Embryonic facial prominence (tissue), 1 donor: ENCODE measurements around the gene DAB1.
"Not testable (repeated sequence)": the region's sequence is repeated elsewhere in the genome, so short reads cannot be mapped to it uniquely, and the experiment has no call there.

Experiments used
- DNase-seq: peaks from one replicate; pipeline ENCODE4 v3.0.0-alpha.2; 2016; ENCODE audit errors: extremely low spot score

DAB1 gene

DNA sequence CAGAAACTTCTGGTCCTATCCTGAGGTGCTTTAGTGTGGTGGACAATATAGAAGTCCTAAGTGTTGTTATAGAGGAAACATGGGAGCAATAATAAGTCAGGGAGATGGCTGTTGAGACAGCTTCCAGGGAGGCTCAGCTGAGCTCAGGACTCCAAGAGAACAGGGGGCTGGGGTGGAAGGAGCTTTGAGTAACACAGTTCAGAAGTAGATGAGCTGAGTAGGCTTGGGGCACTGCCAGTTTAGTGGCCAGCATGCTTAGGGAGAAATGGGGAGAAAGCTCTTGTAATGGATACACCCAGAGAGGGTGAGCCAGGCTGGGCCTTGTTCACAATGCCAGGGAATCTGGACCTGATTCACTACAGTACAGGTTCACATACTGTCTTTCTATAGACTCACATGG lies 201.6 kb downstream of the DAB1 start:
- DNase-seq: no peak

DNA sequence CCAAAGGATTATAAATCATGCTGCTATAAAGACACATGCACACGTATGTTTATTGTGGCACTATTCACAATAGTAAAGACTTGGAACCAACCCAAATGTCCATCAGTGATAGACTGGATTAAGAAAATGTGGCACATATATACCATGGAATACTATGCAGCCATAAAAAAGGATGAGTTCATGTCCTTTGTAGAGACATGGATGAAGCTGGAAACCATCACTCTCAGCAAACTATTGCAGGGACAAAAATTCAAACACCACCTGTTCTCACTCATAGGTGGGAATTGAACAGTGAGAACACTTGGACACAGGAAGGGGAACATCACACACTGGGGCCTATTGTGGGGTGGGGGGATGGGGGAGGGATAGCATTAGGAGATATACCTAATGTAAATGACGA lies 203.0 kb downstream of the DAB1 start:
- DNase-seq: not testable (repeated sequence)

DNA sequence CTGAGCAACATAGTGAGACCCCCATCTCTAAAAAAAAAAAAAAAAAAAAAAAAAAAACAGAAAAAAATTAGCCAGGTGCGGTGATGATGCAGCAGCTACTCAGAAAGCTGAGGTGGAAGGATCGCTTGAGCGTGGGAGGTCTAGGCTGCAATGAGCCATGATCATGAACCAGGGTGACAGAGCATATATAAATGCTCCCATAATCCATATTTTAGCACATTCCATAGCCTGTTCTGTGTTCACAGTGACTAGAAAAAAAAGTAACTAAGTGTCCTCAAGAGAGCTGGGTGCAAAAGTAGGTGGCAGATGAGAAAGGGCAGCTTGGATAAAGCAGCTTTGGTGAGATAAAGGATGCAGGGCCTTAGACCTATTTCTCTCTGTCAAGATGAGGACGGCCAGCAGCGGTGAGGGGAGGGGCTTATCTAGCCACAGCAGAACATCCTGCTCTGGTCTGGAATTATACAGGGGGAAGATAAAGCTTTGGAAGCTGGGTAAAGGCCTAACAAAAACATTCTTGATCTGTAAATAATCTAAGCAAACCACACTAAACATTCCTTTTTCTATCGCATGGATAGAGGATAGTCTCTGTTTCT lies 205.3 kb downstream of the DAB1 start:
- no peak for DNase-seq

DNA sequence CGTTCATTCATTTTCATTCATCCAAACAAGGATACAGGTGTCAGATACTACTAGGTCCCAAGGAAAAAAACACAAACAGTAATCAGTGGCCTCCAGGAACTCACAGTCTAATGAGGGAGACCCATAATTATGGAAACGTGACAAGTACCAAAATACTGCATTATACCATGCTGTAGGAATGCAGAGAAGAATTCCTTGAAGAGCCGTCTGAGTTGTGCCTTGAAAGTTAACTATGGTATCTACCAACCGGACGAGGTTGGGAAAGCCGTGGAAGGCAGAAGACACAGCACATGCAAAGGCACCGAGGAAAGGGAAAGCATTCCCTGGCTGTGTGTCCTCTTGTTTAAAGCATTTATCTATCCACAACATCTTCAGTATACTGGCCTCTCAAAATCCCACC lies 206.0 kb downstream of the DAB1 start:
- no peak for DNase-seq

DNA sequence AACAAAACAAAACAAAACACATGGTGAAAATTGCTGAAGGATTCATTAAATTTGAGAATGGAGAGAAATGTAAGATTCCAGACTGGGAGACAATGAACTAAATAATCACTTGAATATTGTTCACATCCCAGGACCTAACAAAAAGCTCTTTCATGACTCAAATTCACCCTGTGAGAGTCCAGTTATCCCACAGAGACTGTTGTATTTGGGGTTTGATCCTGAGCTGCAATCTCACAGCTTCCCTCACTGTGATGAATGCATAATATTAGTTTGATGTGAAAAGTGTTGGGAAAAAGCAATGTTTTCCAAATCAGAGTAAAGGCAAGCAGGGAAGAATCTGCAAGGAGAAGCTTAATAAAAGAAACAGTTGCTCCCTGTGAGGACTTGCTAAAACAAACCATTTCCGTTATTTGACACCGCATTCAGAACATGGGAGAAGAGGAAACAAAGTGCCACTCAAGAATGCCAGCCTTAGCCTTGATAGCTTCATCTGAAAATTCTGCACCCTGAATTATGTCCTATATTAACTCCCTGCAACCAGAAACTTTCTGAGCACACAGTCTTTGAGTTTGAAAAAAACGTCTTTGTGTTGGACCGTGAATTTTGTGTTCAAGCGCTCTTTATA lies 208.8 kb downstream of the DAB1 start:
- no peak for DNase-seq

DNA sequence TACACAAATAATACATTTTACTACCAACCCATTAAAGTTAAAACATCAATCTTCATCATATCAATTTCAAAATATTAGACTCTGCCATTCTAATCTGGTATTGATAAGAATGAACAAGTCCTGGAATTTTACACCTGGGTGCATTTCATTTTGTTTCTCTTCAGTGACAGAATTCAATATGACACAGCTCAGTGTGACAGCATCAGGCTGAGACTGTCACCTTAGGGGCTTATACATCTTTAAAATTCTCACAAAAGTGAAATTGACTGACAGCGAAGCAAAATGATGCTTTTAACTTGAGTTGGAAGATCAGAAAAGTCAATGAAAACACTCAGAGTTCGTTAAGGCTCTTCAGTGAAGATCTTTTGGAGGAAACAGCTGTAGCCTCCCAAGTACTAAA lies 213.0 kb downstream of the DAB1 start:
- no peak for DNase-seq

DNA sequence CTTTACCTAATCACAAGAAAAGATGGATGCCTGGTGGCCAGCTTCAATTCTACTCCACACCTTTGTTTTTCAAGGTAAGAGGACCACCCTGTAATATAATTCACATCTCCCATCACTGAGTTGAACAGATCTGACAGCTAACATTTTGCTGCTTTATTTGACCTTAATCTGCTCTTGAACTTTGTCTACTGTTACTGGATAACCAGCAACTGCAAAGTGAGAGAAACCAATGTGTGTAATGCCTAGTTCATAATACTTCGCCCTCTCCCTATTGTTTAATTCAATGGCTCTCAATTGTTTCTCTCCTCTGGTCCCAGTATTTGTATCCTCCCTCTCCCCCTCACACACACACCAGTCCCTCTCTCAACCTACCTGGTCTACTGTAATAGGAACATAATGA lies 214.4 kb downstream of the DAB1 start:
- DNase-seq: no peak

DNA sequence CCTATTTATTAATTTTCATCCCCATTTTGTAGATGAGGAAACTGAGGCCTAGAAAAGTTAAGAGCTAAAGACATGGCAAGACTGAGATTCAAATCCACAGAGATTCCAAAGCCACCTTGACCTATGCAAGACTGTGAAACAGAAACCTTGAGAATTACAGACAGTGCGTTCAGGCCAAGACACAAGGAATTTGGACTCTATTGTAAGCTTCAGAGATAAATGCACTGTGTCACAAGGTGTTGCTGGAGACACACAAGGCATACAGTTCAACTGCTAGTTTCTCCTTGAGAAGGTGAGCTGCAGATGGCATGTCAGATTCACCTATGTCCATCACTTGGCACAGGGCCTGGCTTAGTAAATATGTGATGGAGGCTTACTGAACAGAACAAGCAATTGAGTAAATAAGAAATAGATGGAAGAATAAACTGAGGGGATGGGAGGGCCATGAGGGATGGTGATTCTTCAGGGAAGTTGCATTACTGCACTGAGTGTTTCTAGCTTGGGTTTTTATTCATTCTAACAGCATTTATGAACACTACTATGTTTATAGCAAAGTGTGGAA lies 215.0 kb downstream of the DAB1 start:
- DNase-seq: no peak

DNA sequence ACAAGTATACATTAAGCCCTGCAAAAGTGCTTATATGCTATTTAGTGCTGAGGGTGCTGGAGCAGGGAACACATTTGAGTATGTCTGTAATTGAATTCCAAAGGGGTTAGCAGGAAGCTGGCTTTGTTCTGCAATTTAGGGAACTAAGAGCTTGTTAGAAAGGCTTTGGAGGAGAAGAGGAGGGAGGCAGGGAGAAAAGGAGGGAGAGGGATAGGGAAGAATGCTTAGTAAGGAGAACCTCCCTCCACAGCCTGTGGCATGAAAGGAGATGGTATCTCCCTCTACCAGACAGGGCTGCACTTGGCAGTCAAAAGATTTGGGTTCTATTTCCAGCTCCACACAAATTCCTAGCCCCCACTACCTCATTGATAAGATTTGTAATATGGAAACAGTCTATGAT lies 217.8 kb downstream of the DAB1 start:
- no peak for DNase-seq

DNA sequence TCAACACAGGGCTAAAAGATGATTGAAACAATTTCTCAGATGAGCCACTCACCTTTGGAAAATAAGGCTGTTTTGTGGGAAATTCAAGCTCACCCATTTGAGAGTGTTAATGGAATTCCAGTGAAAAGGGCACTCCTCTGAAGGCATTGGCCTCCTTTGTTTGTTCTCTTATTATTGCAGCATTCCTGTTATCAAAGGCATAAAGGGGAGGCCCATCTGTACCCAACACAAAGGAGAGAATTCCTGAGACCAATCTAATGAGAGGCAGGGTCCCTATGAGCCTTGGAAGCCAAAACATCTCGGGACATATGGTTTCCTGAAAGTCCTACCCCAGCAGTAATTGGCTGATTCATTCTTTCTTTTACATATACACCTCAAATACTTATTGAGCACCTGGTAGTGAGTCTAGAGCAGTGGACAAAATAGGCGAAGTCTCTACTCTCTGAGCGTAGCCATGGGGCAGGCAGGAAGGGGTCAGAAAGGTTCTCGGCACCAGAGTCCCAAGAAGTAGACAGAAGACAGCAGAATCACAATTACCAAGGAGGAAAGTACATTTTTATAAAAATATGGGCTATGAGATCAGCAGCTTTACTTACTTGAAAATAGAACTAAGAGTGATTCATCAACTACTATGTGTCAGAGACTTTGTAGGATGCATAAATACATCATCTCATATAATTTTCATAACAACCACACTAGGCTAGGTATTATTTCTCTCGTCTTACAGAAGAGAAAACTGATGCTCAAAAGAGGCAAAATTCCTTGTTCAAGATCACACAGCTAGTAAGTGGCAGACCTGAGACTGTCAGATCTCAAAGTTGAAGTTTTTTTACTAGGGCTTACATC lies 218.7 kb downstream of the DAB1 start:
- no peak for DNase-seq

DNA sequence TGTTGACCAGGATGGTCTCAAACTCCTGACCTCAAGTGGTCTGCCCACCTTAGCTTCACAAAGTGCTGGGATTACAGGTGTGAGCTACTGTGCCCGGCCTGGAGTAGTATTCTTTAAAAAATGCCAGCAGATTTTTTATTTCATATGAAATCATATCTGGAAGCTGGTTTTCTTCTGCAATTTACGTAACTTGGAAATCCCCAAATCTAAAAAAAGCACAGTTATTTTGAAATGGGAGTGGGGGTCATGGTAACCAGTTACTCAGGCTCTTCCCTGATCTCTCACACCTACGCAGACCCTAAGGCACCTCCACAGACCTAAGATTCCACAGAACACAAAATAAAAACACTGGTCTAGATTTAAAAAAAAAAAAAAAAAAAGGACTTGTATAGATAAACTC lies 219.8 kb downstream of the DAB1 start:
- DNase-seq: no peak

DNA sequence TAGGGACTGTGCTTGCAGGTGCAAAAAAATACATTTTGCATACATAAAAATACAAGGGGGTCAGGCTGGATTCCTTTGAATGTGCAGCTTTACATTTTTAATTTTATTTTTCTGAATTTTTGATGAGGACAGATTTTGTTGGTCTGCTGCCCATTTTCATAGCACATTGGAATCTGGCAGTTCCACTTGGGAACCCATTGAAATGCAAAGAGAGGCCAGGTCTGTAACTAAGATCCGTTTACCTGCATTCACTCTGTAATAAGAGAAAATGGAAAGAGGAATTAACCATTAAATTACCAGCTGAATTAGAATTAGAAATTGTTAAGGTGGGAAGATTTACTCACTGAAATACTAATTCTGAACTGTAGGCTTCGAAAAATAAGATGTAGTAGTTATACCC lies 221.6 kb downstream of the DAB1 start:
- DNase-seq: no peak

DNA sequence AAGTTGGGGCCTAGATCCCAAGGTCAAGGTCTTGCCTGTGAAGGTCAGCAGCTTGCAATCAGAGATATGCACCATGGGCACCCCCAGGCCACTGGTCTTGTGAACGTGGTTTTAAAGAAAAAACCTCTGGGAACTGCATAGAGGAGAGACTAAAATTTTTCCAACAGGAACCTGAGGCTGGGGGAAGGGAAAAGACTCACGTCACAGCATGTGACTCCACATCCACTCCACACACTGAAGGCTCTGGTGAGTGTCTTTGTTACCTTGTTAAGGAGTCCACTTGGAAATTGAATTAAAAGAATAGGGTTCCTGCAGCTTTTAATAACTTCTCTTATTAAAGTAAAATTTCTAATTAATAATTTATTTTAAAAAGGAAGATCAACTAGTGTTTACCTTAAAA lies 224.9 kb downstream of the DAB1 start:
- DNase-seq: no peak

DNA sequence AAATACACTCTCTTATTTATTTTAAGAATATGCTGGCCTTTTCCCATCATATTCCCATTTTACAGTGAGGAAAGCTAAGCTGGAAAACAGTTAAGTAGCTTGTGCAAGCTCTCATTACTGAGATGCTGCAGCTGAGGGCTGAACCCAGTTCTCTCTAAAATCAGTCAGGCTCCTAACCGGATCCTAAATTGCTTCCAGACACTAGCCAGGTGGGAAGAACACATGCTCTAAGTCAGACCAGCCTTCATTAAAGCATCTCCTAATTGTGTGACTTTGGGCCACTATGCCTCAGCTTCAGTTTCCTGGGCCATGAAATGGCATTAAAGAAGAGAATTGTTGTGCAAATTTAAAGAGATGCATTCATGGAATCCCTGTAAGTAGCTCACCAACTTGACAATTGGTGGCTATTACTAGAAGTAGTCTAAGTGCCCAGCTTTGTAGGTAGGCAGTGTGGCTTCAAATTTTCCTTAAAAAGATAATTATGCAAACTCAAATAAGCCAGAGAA lies 228.4 kb downstream of the DAB1 start:
- no peak for DNase-seq

DNA sequence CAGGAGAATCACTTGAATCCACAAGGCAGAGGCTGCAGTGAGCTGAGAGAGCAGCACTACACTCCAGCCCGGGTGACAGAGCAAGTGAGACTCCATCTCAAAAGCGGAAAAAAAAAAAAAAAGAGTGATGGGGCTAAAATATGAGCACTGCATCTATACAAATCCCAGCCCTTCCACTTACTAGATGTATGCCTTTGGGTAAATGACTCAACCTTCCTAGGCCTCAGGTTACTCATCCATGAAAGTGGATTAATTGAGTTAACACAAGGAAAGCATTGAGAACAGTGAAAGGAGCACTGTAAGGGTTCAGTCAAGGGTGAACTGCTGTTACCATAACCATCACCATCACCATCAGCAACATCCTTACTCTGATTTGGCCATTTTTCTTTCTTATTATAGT lies 231.6 kb downstream of the DAB1 start:
- no peak for DNase-seq

DNA sequence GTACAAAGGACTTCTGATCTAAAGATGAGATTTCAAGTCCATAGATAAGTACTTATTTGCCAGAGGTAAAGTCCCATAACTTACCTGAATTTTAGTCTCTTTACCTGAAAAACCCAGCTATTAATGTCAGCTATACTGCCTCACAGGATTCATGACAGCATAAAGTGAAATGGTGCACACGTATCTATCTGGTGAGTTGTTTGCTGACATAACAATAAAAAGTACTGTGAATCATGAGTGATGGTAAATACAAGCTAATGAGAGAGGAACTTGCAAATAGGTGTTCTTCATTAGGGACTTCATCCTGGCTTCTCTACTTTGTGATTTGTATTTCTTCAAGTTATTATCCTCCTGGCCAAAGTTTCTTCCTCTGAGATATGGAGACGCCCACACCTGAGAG lies 233.0 kb downstream of the DAB1 start:
- no peak for DNase-seq

DNA sequence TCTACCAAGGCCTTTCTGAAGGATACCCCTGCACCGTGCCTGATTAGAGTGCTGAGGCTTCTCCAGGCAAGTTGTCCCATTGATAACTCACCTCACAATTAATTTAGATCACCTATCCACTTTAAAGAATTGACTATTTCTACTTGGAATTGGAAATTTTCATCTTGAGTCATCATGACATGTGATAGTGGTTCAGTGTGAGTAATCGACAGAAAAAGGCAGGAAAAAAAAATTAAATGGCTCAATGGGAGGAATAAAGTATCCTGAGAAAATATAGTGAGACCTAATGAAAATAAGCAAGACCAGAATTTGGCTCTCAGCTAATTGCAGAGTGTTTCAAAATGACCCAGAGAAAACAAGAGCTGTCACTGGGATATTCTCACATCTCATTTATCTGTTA lies 235.7 kb downstream of the DAB1 start:
- DNase-seq: no peak

DNA sequence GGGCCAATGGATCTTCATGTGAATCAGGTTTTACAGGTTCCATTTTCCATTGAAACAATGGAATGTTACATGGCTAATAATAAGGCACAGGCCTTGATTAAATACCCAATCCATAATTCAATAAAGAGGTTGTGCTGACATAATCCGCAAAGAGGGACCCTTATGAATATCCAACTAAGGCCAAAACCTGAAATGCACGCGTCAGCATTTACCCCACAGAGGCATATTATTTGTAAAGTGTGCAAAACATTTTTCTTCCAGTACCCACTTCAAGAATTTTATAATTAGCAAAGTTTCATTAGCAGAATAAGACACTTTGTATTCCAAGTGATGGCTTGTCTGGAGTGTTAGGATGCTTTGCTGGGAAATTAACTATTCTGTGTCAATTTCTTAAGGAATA lies 237.4 kb downstream of the DAB1 start:
- DNase-seq: no peak

DNA sequence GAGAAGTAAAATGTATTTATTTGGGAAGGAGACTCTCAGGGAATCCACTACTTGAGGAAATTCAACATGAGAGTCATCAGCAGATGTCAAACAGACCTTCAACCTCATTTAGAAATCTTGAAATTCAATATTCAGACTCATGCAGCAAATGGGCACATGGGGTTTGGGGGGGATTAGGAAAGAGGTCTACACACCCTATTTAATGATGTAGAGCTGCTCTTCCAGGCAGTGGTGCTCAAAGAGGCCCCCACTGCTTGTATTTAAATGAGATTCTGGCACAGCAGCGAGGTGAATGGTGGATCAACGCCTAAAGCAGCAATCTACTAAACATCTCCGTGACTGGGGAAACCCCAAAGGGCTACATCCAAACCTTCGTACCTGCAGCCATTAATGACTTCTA lies 244.9 kb downstream of the DAB1 start:
- no peak for DNase-seq

DNA sequence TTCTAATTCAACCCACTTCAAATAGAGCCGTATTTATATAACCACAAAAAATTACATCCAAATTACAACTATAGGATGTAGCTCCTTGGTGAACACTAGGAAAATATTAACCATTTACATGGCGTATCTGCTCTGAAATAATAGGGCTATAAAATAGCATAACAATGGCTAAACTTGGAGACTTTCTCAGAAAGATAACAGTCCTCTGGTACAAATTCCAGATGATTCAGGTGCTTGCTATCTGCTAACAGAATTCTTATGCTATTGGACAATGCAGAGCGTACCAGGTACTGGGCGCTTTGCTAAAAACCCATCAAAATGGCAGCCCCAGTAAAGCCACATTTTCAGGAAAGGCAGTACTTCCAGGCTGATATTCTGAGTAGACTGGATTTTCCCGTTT lies 248.4 kb downstream of the DAB1 start:
- DNase-seq: no peak

DNA sequence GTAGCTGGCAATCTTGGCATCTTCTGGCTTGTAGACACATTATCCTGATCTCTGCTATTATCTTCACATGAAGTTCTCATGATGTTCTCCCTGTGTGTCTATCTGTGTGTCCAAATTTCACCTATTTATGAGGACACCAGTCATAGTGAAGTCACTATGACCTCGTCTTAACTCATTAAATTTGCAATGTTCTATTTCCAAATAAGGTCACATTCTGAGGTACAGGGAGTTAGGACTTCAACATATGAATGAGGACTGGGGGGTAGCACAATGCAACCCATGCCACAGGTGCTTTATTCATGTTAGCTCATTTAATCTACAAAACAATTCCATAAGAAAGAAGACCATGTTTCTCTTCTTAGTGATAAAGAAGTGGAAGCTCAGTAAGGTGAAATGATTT lies 251.8 kb downstream of the DAB1 start:
- DNase-seq: no peak

DNA sequence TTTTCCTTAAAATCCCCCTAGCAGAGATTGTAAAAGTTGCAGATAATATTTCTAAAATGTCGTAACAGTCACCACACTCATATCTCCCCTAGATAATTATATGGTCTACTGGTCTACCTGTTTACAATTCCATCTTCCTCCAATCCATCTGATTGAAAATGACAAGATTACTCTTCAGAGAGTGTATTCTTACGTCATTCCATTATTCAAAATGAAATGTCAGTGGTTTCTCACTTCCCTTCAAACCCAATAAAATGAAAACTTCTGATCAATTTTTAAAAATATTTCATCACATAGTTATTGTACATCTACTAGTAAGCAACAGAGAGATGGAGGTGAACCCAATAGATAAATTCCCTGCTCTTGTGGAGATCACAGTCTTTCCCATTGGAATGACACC lies 255.9 kb downstream of the DAB1 start:
- no peak for DNase-seq

DNA sequence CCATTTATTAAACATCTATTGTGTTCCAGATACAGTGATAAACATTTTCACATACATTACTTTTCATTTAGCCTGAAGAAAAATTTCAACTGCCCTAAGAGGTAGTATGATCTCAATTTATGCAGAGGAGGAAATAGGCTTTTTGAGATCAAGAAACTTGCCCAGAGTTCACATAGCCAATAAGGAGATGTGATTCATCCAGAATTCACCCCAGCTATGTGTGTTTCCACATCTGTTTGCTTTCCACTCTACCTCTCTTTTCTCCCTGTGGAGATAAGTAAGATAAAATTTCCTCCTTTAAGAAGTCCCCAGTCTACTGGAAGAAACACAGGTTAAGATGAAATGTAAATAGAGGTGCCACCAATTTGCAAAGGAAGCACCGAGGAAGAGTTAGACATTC lies 258.3 kb downstream of the DAB1 start:
- DNase-seq: no peak
